Stimulated activated CD4-positive, alpha-beta T cell treated with anti-CD3 and anti-CD28 coated beads, TNF-alpha, amount 100 ng/mL, for 48 hours (primary cell): ENCODE measurements around the gene ISLR2.
"Not testable (repeated sequence)": the region's sequence is repeated elsewhere in the genome, so short reads cannot be mapped to it uniquely, and the experiment has no call there.

Experiments used
- DNase-seq, 3 donors: peaks; one replicate each; pipeline ENCODE4 v3.0.0-alpha.2; 2020; ENCODE audit warnings: low read depth in 3 of 3

Gene ISLR2, protein sequence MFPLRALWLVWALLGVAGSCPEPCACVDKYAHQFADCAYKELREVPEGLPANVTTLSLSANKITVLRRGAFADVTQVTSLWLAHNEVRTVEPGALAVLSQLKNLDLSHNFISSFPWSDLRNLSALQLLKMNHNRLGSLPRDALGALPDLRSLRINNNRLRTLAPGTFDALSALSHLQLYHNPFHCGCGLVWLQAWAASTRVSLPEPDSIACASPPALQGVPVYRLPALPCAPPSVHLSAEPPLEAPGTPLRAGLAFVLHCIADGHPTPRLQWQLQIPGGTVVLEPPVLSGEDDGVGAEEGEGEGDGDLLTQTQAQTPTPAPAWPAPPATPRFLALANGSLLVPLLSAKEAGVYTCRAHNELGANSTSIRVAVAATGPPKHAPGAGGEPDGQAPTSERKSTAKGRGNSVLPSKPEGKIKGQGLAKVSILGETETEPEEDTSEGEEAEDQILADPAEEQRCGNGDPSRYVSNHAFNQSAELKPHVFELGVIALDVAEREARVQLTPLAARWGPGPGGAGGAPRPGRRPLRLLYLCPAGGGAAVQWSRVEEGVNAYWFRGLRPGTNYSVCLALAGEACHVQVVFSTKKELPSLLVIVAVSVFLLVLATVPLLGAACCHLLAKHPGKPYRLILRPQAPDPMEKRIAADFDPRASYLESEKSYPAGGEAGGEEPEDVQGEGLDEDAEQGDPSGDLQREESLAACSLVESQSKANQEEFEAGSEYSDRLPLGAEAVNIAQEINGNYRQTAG

DNA sequence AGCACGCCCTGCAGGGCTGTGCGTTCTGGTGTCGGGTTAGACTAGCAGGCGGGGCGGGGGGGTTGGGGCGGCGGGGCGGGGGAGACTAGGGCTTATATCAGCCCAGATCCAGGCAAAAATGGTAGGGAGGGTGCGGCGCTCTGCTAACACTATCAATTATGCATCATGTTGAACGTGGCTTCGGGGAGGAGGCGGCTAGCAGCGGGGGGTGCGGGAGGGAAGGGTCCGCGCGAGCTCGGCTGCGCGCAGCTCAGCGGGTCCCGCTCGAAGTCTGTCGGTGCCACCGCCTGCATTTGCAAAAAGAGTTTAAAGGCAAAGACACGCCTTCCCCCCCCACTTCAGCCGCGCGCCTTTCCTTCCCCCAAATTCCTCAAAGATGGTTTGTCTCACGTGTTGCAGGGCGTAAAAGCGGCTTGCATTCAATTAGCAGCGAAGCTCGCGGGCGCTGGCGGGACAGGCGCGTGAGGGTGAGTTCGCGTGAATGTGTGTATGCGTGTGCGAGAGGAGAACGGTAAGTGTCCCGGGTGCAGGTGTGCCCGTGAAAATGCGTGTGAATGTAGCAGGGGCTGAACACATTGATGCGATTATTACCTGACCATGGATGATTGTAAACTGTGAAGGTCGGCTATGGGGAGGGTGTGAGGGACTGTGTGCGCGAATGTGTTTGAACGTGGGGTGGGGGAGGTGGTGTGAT lies at the start of gene ISLR2:
Gene ISLR2, plus strand, starts transcription at position 432 of the 694 bp plus-strand sequence. CDS start 2,169 bp downstream, outside the sequence.
- DNase-seq, result no peak

DNA sequence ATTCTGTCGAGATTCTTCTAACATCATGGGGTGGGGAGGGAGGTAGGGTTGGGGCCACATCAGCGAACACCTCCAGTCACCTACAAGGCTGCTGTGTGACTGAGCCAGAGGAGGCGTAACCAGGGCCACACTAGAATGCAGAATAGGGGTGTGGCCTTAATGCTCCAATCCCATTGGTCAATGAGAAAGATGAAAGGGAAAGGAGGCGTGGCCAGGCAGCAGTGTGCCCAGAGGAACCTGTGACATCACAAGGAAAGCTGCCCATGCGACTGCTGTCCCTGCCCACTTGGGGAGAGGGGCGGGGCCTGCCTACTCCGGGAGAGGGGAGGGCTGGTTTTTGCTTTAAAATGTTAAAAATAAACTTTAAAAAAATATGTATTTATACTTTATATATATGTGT lies 47.9 kb upstream of the ISLR2 start, which contains the start of gene GOLGA6A:
Gene GOLGA6A, minus strand, starts transcription at position 101 of the 400 bp plus-strand sequence. Its CDS starts 41 bp downstream, at position 60.
- not testable (repeated sequence) for DNase-seq

DNA sequence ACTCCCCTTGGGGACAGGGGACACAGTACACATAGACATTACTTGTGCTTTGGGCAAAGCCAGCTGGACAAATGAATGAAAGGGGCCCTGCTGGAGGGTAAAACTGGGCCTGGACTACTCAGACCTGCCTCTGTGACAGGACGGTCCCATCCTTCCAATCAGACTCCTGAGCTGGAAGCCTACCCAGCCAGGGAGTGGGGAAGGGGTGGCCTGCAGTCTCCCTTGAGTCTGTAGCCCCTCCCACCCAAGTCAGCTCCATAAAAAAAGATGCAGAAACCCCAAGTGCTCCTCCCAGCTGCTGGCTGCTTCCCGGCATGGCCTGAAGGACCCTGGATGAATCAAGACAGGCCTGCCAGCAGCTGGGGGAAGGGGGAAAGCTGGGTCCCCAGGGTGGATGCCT lies 35.8 kb upstream of the ISLR2 start:
- DNase-seq, result not testable (repeated sequence)

DNA sequence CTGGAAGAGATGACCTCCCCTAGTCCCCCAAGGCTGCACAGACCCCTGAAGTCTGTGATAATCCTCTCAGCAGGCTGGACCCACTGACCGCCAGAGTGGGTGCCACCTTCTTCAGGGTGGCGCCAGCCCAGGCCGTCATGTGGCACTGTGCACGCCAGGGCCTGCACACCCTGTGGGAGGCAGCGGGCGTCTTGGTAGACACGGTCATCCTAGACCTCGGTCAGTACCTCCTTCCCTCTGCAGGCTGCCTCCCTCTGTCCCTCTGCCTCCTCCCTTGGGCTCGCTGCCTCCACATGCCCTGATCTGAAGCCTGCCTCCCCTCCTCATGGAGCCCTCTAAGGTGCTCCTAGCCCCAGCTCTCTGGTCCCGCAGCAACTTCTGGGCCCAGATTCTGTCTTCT lies 34.8 kb upstream of the ISLR2 start:
- not testable (repeated sequence) for DNase-seq

DNA sequence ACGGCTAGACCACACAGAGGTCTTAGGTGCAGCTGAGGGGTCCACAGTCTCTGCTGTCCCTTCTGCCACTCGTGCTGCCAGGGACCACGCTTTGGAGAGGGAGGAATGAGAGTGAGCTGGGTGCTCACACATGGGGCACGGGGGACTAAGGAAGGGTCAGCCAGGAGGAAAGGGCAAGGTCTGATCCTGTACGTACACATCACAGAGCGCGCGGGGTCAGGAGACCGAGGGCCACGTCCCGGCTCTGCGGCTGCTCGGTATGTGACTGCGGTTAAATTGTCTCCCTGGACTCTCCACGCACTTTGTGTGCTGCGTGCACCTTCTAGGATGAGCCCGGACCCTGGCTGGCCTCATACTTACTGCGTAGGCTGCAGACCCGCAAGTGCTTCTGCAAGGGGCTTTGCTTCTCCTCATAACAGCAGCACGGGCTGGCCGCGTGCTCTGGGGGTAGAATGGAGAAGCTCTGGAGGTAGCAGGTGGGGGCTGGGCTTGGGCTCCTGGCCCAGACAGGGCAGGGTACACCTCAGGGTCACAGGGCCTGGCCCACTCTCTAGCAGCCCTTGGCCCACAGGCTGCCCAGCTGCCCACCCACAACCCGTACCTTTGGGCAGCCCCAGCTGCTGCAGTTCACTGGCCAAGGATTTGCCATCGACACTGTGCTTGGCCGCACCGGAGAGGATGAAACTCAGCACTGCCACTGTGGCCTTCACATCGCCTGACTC lies 33.5 kb upstream of the ISLR2 start:
- DNase-seq, result not testable (repeated sequence)

DNA sequence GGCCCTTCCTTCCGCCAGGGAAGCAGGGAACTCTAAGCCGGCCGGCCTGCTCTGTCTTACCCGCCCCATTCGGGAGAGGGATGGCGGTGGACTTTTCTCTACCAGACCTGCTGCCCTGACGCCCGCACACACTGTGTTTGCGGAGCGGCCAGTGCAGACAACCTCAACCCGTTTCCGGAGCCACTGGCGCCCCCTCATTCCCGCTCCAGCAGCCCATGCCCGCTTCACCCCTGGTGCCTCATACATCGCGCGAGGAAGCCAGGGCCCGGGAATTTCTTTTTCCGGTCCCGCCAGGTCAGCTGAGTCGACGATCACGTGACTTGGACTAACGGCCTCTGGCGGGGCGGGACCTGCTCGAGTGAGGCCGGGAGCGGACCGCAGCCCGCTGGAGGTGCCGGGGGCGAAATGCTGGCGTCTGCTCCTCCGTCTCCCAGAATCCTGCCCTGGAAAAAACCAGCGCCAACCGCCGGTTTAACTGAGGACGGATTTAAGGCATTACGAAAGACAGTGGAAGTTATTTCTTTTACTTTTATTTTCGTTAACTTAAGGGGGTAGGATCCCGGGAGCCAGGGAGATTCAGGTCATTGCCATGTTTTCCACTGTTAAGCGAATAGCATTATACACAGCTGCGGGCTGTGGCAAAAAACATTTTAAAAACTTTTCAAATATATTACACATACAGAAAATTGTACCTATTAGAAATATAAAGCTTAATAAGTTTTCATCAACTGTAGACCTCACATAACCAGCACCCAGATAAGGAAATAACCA lies 30.2 kb upstream of the ISLR2 start:
- peak; percentile 72 to 75 (median 73) for DNase-seq

DNA sequence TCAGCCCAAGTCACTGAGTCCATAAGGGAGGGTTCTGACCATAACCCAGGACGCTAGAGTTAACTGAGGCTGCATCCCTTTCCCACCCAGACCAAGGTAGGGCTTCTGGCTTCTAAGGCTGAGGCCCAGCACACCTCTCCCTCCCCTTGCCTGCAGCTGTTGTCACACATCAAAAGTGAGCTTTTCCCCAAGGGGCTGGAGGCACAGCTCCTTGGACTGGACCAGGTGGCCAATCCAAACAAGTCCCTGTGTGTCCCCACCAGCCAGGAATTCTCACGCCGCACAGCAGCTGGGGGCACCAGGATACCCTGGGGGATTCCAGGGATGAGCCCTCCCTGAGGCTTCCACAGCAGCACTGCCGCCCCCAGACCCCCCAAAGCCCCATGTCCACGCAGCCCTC lies 22.3 kb upstream of the ISLR2 start:
- no peak for DNase-seq

DNA sequence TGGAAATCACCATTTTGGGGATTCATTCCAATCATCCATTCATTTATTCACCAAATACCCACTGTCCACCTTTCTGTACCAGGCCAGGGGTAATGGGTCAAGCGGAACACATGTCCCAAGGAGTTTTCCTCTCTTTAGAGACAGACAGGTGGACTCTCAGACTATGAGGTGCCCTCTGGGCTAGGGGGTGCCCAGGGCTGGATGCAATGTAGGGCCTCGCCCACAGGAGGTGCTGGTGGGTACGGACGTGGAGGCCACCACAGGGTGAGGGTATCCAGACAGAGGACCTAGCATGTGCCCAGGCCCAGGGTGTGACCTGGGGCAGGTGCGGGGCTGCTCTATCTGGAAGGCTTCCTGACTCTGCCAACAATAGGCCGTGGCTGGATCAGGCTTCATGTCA lies 21.8 kb upstream of the ISLR2 start:
- DNase-seq, result not testable (repeated sequence)

DNA sequence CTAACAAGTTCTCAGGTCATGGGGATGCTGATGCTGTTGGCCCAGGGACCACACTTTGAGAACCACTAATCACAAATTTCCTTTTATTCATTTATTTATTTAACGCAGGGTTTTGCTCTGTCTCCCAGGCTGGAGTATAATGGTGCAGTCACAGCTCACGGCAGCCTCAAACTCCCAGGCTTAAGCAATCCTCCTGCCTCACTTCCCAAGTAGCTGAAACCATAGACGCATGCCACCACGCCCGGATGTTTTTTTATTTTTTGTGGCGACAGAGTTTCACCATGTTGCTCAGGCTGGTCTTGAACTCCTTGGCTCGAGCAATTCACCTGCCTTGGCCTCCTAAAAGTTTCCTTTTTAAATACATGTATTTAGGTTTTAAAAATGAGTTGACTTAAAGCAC lies 20.7 kb upstream of the ISLR2 start:
- DNase-seq, result no peak

DNA sequence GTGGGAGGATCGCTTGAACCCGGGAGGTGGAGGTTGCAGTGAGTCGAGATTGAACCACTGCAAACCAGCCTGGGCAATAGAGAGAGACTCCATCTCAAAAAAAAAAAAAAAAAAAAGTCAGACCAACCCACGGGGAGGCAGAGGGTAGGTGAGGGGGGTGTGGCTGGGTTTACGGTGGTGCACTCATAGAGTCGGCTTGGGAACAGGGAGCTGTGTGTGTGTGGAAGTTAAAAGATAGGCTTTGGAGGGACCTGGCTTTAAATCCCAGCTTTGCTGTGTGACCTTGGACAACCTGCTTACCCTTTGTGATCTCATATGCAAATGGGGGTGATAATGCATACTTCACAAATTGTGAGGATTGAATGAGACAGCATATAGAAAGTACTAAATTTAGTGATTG lies 10.0 kb upstream of the ISLR2 start:
- no peak for DNase-seq

DNA sequence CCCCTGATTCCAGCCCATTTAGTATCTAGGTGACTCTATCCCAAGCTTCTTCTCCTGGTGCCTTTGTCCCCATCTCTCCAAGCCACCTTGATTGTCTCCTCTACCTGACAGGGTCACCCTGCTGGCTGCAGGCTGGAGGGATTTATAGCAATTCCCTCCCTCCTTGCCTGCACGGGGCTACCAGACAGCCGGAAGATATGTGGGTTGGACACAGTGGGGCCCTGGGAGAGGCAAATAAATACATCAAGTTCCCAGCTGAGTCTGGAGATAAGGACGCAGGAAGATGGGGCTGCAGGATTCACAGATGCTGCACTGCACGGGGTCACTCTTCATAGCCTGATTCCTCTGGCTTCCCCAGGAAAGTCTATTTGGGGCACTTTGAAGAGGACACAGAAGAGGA lies 9.3 kb upstream of the ISLR2 start:
- no peak for DNase-seq

DNA sequence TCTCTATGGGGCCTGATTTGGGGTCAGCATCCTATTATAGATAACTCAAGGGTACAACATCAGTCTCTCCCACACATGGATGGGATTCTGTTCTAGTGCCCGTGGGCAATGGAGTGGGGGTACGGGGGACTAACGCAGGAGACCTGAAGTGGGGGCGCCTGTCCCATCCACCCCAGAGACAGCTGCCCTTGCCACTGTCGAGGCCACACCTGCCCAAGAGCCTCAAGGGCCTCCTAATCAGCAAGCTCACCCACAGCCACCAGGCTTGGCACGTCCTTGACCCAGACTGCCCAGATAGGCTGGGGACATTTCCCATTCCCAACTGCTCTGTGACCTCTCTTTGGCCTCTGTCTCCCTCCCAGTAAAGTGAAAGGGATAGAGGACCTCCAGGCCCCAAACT lies 8.5 kb upstream of the ISLR2 start:
- DNase-seq, result no peak

DNA sequence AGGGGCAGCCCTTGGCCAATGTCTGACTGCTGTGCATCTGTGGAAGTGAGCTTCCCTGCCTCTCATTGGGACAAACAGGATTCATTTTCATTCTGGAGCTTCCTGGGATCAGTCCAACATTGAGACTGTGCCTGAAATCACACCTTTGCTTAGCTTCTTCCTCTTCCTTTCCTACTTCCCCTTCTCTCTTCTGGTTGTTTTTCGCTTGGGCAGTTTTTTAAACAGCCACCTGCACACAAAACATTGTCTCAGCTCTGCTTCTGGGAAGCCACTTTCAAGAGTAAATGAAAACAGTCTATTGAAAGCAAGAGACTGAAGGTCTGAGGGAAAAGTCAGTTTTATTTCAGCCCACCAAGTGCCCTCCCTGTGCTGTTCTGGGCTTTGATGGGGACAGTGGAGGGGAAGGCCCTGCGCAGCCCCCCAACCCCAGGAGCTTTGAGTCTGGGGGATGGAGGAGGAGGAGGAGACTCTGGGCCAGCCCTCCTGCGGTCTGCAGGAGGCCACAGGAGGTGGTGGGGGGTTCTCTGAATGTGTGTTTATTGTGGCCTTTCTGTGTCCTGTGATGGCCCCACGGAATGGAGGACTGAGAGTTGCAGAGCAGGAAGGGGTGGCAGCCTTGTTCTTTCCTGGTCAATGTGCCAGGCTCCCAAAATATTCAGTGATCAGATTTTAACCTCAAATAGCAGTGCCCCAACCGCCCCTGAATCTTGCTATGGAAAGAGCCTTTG lies 7.8 kb upstream of the ISLR2 start:
- no peak for DNase-seq

DNA sequence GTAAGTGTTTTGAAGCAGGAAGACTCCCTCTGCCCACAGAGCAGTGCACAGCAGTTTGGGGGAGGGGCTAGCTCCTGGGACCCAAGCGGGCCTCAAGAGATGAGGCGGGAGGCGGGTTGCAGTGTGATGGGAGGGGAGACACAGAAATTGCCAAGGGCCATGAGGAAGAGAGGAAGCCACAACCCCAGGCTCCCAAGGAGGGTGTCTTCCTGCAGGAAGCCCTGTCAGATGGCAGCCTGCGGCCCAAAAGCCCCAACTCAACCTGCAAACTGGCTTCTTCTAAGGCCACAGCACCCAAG lies 7.3 kb upstream of the ISLR2 start:
- no peak for DNase-seq

DNA sequence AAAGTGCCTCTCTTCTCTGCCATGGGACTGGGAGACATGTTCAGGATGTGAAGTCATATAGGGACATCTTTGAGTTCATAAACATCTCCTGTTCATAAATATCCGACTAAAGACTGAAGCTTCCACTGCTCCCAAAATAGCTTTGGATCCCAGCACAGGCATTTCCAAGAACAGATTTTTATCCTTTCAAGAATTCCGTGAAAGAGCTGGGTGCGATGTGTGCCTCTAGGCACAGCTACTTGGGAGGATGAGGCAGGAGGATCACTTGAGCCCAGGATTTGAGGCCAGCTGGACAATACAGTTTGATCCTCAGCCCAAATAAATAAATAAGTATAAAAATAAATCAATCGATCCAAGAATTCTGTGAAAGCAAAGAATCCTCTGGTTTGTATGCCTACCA lies 6.7 kb upstream of the ISLR2 start:
- DNase-seq, result no peak

DNA sequence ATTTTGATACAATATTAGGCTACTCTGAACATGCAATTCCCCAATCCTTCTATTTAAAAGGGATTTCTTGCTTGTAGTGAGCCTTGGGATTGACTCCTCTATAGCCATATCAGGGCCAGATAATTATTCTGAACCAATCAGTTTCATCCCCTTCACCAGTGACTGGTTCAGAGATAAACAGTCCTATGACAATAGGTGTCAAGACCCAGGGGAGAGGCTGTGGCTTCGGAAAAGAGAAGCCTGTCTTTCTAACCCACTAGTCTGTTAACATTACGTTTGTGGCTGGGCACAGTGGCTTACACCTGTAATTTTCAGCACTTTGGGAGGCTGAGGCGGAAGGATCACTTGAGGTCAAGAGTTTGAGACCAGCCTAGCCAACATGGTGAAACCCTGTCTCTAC lies 6.2 kb upstream of the ISLR2 start:
- no peak for DNase-seq

DNA sequence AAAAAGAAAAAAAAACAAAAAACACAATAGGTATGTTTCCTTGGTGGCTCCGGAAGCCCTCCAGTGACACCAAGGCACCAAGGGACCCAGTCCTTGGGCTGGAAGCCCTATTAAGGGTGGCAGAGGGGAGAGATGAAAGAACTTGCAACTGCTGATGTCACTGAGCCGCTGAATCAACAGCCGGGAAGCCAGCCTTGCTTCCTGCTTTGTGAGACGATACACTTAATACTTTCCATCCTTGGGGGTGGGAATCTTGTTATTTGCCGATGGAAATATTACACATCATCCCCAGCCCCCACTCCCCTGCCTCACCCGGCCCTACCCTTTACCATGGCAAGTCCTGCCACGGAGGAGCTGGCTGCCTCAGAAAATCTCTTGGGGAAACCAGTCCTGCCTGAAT lies 5.6 kb upstream of the ISLR2 start:
- no peak for DNase-seq

DNA sequence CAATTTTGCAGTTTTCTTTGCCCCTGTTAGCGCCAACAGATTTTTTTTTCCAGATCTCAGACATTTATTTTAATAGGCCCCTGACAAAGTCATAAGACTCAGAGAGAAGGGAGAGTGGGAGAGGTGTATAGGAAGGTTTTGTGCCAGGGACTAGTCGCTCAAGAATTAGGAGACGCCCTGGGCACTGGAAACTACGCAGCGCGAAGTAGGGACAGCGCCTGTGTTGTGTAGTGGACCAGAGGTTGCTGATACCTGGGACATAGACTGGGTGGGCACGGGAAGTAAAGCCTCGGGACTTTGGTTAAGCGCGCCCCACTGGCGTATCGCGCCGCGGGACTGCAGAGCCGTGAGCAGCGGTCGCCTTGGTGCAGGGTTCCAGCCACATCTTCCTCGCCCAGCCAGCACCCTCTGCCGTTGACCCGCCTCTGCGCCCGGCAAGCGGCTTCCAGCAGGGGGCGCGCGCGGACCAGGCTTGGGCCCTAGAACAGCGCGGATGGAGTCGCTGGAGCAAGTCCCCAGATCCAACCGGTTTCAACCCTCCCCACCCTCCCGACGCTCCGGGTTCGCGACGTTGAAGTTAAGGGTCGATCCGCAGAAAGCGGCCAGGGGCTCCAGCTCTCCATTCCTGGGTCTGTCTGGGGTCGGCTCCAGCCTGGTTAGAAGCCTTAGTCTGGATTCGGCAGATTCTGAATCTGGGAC lies 3.0 kb upstream of the ISLR2 start:
- peak; percentile 80 to 87 (median 85) for DNase-seq

DNA sequence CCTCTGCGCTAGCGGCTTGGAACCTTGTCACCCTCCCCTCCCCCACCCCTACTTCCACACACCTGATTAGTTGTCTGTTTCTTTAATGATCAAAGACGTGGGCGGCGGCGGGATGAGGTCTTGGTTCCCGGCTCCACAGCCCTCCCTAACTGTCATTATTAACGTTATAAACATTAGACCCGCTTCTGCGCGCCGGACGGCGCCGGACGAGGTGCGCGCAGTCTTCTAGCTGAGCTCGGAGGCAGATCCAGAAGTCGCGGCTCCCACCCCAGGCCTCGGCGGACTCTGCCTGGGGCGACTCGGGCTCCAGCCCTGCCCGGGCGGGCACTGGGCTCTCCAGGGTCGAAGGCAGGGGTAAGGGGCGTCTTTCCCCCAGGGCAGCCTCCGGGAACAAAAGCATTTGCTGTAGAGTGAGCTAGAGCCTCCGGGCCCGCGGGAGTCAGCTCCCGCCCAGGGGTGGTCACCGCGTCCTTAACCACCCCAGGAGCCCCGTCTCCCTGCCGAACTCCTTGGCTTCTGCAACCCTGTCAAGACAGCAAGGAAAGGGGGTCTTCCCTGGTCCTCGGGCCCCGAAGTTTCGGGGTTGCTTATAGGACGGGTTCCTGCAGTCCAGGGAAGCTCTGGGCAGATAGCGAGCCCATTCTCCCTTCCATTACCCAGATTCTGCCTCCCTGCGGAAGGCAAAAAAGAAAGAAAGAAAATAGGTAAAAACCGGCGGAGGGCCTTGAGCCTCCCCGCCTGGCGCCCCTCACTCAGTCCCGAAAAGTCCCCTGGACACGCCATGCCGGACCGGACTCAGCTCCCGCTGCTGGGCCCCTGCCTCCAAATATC lies 2.2 kb upstream of the ISLR2 start:
- DNase-seq, result no peak
